Activated CD4-positive, alpha-beta memory T cell treated with anti-CD3 and anti-CD28 coated beads for 36 hours (primary cell): ENCODE measurements around the gene HP1BP3. TPM values are rescaled to one million over a fixed set of nuclear protein-coding genes. Genes with fewer than 3 reads are reported as not detected.
"Not testable (repeated sequence)": the region's sequence is repeated elsewhere in the genome, so short reads cannot be mapped to it uniquely, and the experiment has no call there.

Experiments used
- CTCF ChIA-PET: fragments of 350-600 bp; sonication (Branson Sonifier 250); formaldehyde crosslinking; loops from one replicate; lab custom pipeline; 2021; ENCODE audit warnings: antibody characterized with exemption, inconsistent platforms; lab: Charles Lee
- POLR2A ChIA-PET: fragments of 350-600 bp; sonication (Branson Sonifier 250); formaldehyde crosslinking; loops from one replicate; lab custom pipeline; 2021; ENCODE audit warnings: antibody characterized with exemption; lab: Charles Lee
- DNase-seq: peaks from one replicate; pipeline ENCODE4 v3.0.0-alpha.2; 2020
- H3K27ac Mint-ChIP-seq: one replicate; pipeline ENCODE4 v1.8.0; 2021; ENCODE audit warnings: mixed read lengths
- H3K27me3 Mint-ChIP-seq: one replicate; pipeline ENCODE4 v1.8.0; 2021; ENCODE audit warnings: mixed read lengths
- H3K36me3 Mint-ChIP-seq: one replicate; pipeline ENCODE4 v1.8.0; 2021; ENCODE audit warnings: mixed read lengths
- H3K4me1 Mint-ChIP-seq: one replicate; pipeline ENCODE4 v1.8.0; 2021; ENCODE audit warnings: low read depth, mixed read lengths
- H3K4me3 Mint-ChIP-seq: one replicate; pipeline ENCODE4 v1.8.0; 2021; ENCODE audit warnings: mild to moderate bottlenecking, mixed read lengths
- H3K9me3 Mint-ChIP-seq: one replicate; pipeline ENCODE4 v1.8.0; 2021; ENCODE audit warnings: mixed read lengths
- intact Hi-C: fragments of 100-400 bp; cut with micrococcal nuclease; formaldehyde crosslinking; loops from one replicate; pipeline ENCODE4 v1.15.1; 2023
- total RNA-seq, 2 experiments: library from RNA; stranded (reverse); gene quantifications; one replicate each; pipeline ENCODE4 v1.2.3, GENCODE V29; 2021

HP1BP3 gene
- total RNA-seq, 2 experiments from 2014 or later, result 209 to 225 TPM

DNA sequence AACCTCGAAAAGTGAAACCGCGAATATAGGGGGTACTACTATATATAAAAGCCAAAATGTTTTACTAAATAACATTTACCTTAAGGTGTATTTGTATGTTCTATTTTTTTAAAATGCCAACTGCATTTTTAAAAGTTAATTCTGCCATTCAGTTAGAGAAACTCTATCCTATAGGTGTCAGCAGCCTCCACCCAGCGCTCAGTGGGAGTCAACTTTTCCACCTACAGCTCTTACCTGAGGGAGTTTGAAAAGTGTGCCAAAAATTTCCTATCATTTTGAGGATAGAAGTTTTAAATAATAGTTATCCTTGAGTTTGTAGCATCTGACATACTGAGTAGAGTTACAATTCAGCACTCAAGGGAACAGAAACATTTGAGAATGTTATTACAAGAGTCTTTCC, 6.1 kb upstream of the HP1BP3 start:
- Mint-ChIP-seq H3K9me3 (no peaks in the 10 kb centered on the region), H3K4me3 (no peak overlapping the region), H3K36me3 (no peaks in the 10 kb centered on the region), H3K27ac (no peak overlapping the region), H3K4me1 (peaks cover under 1% of the 10 kb centered on the region), H3K27me3 (peaks cover 3% of the 10 kb centered on the region)
- ChIA-PET CTCF (no interaction called here), POLR2A (no interaction called here)
- intact Hi-C loops, result no loop called here
- DNase-seq, result no peak

DNA sequence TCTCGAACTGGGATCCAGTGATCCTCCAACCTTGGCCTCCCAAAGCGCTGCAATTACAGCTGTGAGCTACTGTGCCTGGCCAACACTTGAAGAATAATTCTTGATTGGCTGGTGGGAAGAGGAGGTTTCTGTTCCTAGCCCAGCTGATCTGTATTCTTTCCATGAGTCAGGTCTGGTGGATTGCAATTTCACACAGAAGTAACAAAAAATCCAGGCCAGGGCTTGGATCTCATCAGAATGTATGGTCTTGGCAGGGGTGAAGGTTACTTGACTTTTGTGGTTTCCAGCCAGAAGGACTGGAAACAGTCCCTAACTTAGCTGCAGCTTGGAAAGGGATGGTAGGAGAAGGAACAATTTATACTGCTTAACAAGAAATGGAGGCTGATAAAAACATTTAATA, 5.1 kb upstream of the HP1BP3 start:
- DNase-seq, result no peak
- CTCF ChIA-PET, result interaction anchor here (1.0 kb wide), 1 partner anchor 11 kb away, joined by 3 read pairs; no protein-coding TSS in a partner anchor
- intact Hi-C loops, result no loop called here
- H3K27me3 Mint-ChIP-seq, result peaks cover 3% of the 10 kb centered on the region
- POLR2A ChIA-PET, result interaction anchor here (0.8 kb wide), 1 partner anchor 11 kb away, joined by 3 read pairs; no protein-coding TSS in a partner anchor
- no peaks in the 10 kb centered on the region for H3K9me3 Mint-ChIP-seq
- H3K36me3 Mint-ChIP-seq, result no peaks in the 10 kb centered on the region
- peaks cover 9% of the 10 kb centered on the region for H3K4me1 Mint-ChIP-seq
- H3K4me3 Mint-ChIP-seq, result no peak overlapping the region
- no peak overlapping the region for H3K27ac Mint-ChIP-seq

DNA sequence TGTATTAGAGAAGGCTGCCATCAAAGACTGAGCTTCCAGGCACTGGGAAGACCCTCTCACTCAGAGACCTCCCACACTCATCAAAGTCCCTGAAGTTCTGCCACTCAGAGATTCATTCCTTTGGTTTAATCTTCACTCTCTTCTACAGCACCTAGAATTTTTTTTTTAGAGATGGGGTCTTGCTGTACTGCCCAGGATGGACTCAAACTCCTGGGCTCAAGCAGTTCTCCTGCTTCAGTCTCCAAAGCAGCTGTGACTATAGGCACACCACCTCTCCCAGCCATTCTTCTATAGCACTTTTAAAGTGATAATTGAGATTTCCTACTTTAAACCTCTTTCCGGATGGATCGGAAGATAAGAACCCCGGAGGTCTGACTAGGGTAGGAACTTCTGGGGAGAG, 3.7 kb upstream of the HP1BP3 start:
- CTCF ChIA-PET, result no interaction called here
- Mint-ChIP-seq H3K9me3 (no peaks in the 10 kb centered on the region), H3K27ac (no peak overlapping the region), H3K4me3 (no peak overlapping the region), H3K27me3 (peaks cover 3% of the 10 kb centered on the region), H3K4me1 (peaks cover 9% of the 10 kb centered on the region), H3K36me3 (peaks cover 2% of the 10 kb centered on the region)
- POLR2A ChIA-PET, result interaction anchor here (0.7 kb wide), 1 partner anchor 39 kb away, joined by 3 read pairs; no protein-coding TSS in a partner anchor
- DNase-seq, result no peak
- intact Hi-C loops, result no loop called here

DNA sequence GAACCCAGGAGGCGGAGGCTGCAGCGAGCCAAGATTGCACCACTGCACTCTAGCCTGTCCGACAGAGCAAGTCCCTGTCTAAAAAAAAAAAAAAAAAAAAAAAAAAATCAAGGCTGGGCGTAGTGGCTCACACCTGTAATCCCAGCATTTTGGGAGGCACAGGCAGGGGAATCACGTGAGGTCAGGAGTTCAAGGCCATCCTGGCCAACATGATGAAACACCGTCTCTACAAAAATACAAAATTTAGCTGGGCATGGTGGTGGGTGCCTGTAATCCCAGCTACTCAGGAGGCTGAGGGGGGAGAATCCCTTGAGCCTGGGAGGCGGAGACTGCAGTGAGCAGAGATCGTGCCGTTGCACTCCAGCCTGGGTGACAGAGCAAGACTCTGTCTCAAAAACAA, 2.5 kb upstream of the HP1BP3 start:
- H3K27ac Mint-ChIP-seq, DNase-seq, CTCF ChIA-PET, H3K36me3 Mint-ChIP-seq, H3K27me3 Mint-ChIP-seq, H3K4me3 Mint-ChIP-seq, intact Hi-C loops, H3K9me3 Mint-ChIP-seq: not testable (repeated sequence)
- POLR2A ChIA-PET, result interaction anchor here (0.6 kb wide), 1 partner anchor 8 kb away, joined by 5 read pairs; no protein-coding TSS in a partner anchor
- peaks cover 15% of the 10 kb centered on the region for H3K4me1 Mint-ChIP-seq

DNA sequence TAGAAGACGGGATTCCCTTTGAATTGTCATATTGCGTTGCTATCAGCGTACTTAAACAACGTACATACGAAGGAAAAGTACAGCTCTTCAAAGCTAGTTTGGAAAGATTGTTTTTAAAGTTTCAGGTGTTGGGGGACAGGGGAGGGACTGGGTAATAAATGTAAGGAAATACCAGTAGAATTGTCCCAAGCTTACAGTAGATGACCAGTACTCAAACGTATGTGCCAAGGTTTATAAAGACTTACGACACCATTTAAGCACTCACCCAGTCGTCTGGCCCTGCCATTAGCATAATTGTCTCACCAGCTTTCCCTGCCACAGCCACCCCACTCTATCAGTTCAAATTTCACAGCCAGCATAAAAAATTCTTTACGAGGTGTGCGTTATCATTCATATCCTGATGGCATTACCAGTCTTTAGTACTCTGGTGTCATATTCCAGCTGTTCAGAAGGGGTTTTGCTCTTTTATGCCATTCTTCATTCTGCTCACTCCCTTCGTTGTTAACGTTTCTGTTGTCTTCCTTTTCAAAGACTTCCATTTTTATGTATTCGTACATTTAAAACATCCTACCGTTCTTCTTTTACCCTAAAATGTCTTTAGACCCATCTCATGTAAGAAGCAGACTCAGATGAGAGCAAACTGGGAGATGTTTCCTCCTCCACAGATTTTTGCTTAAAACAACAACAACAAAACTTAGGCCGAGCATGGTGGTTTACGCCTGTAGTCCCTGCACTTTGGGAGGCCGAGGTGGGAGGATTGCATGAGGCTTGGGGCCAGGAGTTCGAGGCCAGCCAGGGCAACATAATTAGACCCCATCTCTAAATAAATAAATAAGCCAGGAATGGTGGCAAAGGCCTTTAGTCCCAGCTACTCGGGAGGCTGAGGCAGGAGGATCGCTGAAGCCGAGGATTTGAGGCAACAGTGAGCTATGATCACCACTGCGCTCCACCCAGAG, 1.0 kb upstream of the HP1BP3 start:
- Mint-ChIP-seq H3K4me3 (peak overlapping the region; percentile 87), H3K27me3 (peaks cover 3% of the 10 kb centered on the region), H3K4me1 (peaks cover 22% of the 10 kb centered on the region), H3K27ac (peak overlapping the region; percentile 93), H3K9me3 (no peaks in the 10 kb centered on the region), H3K36me3 (peaks cover 4% of the 10 kb centered on the region)
- ChIA-PET POLR2A (interaction anchor here (0.6 to 1.4 kb wide), 2 partner anchors 14 to 101 kb away, joined by 3 to 5 read pairs; no protein-coding TSS in a partner anchor), CTCF (no interaction called here)
- intact Hi-C loops, result loop anchor here (1.0 to 2.0 kb wide), 5 partner anchors 55 to 507 kb away; partner anchors contain the start of genes DDOST and SH2D5
- DNase-seq, result no peak

DNA sequence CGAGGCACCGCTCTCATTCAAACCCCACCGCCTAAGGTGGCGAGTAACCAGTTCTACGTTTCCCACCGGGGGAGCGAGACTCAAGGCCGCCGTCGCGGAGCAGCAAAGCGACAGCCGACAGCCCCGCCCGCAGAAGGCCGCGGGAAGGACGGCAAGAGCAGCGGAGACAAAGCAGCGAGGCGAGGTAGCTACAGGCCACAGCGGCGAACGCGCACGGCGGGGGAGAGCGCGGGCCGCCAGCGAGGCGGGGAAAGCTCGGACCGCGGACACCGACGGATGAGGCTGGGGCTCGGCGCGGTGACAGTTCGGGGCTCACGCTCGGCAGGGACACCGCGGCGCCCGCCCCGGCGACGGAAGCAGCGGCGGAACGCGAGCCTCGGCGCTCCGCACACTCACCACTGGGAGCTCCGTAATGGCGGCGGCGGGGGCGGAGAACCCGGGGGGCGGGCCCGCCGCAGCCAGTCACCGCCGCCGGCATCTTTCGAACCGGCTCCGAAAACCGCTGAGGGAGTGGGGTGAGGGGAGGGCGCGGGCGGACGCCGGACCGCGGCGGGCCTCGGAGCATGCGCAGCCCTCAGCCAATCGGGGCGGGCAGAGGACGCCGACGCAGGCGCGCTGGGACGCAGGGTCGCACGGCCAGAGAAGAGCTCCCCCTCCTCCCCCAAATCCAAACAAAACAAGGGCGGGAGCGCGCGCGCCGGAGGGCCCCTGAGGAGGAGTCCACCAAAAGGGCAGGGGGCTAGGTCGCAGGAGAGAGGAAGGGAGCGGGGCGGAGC, 666 bp downstream of the HP1BP3 start:
- POLR2A ChIA-PET, result interaction anchor here (0.6 to 1.5 kb wide), 14 partner anchors 13 to 1569 kb away, joined by 3 to 7 read pairs (median 4); no protein-coding TSS in a partner anchor
- no peaks in the 10 kb centered on the region for H3K9me3 Mint-ChIP-seq
- peak; percentile 97 for DNase-seq
- H3K36me3 Mint-ChIP-seq, result peaks cover 4% of the 10 kb centered on the region
- peaks cover 3% of the 10 kb centered on the region for H3K27me3 Mint-ChIP-seq
- peak overlapping the region; percentile 92 for H3K4me3 Mint-ChIP-seq
- peak overlapping the region; percentile 93 for H3K27ac Mint-ChIP-seq
- CTCF ChIA-PET, result interaction anchor here (0.8 to 1.6 kb wide), 4 partner anchors 16 to 409 kb away, joined by 3 to 6 read pairs (median 4); no protein-coding TSS in a partner anchor
- H3K4me1 Mint-ChIP-seq, result peaks cover 27% of the 10 kb centered on the region
- intact Hi-C loops, result loop anchor here (1.0 to 2.0 kb wide), 5 partner anchors 54 to 508 kb away; partner anchors contain the start of genes DDOST and SH2D5

DNA sequence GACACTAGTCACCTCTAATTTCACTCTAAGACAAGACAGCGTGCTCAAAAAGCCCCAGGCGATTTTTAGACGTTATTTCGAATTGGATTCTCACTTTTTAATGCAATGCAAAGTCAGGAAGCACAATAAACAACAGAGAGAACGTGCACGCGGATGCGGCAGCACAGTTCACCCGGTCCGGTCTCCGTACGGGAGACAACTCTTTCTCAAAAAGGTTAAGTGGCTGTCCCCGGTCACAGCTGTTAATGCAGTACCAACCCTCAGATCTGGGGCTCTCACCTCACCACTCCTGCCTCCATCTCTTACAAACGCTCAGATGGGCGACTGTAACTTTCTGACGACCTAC, 1.2 kb downstream of the HP1BP3 start:
- no peak for DNase-seq
- H3K4me3 Mint-ChIP-seq, result peak overlapping the region; percentile 92

DNA sequence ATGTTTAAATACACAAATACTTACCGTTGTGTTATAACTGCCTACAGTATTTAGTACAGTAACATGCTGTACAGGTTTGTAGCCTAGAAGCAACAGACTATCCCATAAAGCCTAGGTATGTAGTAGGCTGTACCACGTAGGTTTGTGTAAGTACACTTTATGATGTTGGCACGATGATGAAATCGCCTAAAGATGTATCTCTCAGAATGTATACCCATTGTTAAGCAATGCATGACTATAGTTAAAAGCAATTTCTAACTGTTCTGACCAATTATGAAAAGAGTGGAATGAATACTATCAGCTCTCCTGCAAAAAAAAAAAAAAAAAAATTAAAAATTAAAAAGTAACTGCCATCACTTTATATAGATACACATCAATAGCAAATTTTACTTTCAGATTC, 11.4 kb downstream of the HP1BP3 start:
- POLR2A ChIA-PET, result no interaction called here
- Mint-ChIP-seq H3K4me1 (peaks cover 19% of the 10 kb centered on the region), H3K4me3 (no peak overlapping the region), H3K9me3 (no peaks in the 10 kb centered on the region), H3K36me3 (peaks cover 39% of the 10 kb centered on the region), H3K27me3 (no peaks in the 10 kb centered on the region), H3K27ac (no peak overlapping the region)
- intact Hi-C loops, result no loop called here
- CTCF ChIA-PET, result no interaction called here
- DNase-seq, result no peak

More for the DNA sequence above, 1.2 kb downstream of the HP1BP3 start:
- ChIA-PET POLR2A (interaction anchor here (0.7 to 1.5 kb wide), 7 partner anchors 12 to 560 kb away, joined by 3 to 7 read pairs (median 4); no protein-coding TSS in a partner anchor), CTCF (interaction anchor here (0.8 to 1.6 kb wide), 3 partner anchors 16 to 409 kb away, joined by 3 to 6 read pairs (median 4); no protein-coding TSS in a partner anchor)
- intact Hi-C loops, result loop anchor here (2.0 kb wide), 4 partner anchors 53 to 509 kb away; partner anchors contain the start of genes DDOST and SH2D5
- no peaks in the 10 kb centered on the region for H3K9me3 Mint-ChIP-seq
- peak overlapping the region; percentile 93 for H3K27ac Mint-ChIP-seq
- H3K4me1 Mint-ChIP-seq, result peaks cover 32% of the 10 kb centered on the region
- peaks cover 2% of the 10 kb centered on the region for H3K27me3 Mint-ChIP-seq
- peaks cover 8% of the 10 kb centered on the region for H3K36me3 Mint-ChIP-seq

DNA sequence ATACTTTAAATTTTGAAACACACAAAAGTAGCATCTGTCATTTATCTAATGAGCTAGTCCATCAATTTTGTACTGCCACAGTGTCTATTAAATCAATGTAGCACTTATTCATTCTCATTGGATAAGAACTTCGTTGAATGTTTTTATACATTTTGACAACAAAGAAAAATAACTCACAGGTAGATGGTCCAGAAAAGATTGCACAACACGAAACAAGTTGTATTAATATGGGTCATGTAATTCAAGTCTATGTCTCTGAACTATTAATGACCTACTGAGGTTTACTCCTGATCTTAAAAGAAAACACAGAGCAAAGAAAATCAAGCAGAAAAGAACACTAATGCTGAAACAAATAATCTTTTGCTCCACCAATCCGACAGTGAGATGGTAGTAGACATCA, 15.3 kb downstream of the HP1BP3 start:
- DNase-seq, result no peak
- H3K27me3 Mint-ChIP-seq, result no peaks in the 10 kb centered on the region
- H3K36me3 Mint-ChIP-seq, result peaks cover 46% of the 10 kb centered on the region
- intact Hi-C loops, result no loop called here
- peaks cover 6% of the 10 kb centered on the region for H3K4me1 Mint-ChIP-seq
- ChIA-PET POLR2A (no interaction called here), CTCF (interaction anchor here (0.7 to 1.5 kb wide), 2 partner anchors 278 to 423 kb away, joined by 3 read pairs; no protein-coding TSS in a partner anchor)
- H3K4me3 Mint-ChIP-seq, result no peak overlapping the region
- no peak overlapping the region for H3K27ac Mint-ChIP-seq
- H3K9me3 Mint-ChIP-seq, result no peaks in the 10 kb centered on the region

DNA sequence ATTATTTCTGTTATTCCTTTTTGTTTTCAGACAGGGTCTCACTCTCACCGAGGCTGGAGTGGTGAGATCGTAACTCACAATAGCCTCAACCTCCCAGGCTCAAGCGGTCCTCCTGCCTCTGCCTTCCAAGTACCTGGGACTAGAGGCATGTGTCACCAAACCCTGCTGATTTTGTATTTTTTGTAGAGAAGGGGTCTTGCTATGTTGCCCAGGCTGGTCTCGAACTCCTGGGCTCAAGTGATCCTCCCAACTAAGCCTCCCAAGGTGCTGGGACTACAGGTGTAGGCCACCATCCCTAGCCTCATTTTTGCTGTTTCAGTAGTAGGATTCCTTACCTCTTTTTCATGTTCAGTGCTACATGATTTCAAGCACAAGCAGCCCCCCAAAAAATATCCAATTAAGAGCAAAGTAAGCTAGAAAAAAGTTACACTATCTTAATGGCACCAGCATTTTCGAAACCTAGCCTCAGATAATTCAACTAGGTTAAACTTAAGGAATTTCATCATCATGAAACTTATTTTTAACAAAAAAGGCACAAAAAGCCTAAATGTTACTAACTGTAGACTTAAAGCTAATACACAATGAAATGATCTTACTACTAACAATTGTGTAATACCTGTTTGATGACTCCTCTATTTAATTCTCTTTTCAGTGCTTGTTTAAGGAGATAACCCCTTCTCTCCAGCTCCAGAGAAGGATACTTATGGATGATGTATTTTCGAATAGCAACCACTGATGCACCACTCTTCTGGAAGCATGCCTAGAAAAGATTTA, 16.6 kb downstream of the HP1BP3 start:
- H3K27me3 Mint-ChIP-seq, result no peaks in the 10 kb centered on the region
- CTCF ChIA-PET, result interaction anchor here (0.7 to 1.5 kb wide), 5 partner anchors 16 to 276 kb away, joined by 3 read pairs; no protein-coding TSS in a partner anchor
- no peak overlapping the region for H3K27ac Mint-ChIP-seq
- intact Hi-C loops, result no loop called here
- H3K9me3 Mint-ChIP-seq, result no peaks in the 10 kb centered on the region
- H3K36me3 Mint-ChIP-seq, result peaks cover 48% of the 10 kb centered on the region
- no peak overlapping the region for H3K4me3 Mint-ChIP-seq
- H3K4me1 Mint-ChIP-seq, result no peaks in the 10 kb centered on the region
- POLR2A ChIA-PET, result interaction anchor here (1.0 kb wide), 1 partner anchor 16 kb away, joined by 4 read pairs; the partner anchor contains the start of gene HP1BP3
- DNase-seq, result no peak

DNA sequence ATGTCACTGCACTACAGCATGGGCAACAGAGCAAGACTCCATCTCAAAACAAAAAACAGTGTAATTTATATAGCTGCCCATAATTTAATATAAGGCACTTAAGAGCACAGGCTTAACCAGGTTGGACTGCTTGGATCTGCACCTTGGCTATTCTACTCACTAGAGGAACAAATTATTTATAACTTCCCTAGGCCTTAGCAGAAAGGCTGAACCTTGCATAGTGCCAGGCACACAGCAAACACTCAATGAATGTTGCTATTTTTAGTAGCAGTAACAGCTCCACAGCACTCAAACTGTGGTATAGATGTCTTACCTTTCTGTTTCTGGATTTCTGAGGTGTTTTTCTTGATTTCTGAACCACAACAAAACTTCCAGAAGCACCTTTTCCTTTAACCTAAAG, 19.8 kb downstream of the HP1BP3 start:
- DNase-seq, result no peak
- Mint-ChIP-seq H3K4me1 (no peaks in the 10 kb centered on the region), H3K36me3 (peaks cover 44% of the 10 kb centered on the region), H3K9me3 (no peaks in the 10 kb centered on the region), H3K27me3 (no peaks in the 10 kb centered on the region), H3K27ac (no peak overlapping the region), H3K4me3 (no peak overlapping the region)
- intact Hi-C loops, result no loop called here
- ChIA-PET CTCF (interaction anchor here (0.8 kb wide), 1 partner anchor 742 kb away, joined by 3 read pairs; the partner anchor contains the start of gene ALPL), POLR2A (interaction anchor here (0.7 kb wide), 1 partner anchor 293 kb away, joined by 3 read pairs; no protein-coding TSS in a partner anchor)
